GM19455 (cell line): ENCODE results near the gene A1CF.

Experiments used
- ATAC-seq: cut with Tn5 transposase; IDR thresholded peaks from one replicate; pipeline ENCODE4 v1.9.1; 2021; ENCODE audit not compliant: unreplicated experiment

The A1CF gene

DNA sequence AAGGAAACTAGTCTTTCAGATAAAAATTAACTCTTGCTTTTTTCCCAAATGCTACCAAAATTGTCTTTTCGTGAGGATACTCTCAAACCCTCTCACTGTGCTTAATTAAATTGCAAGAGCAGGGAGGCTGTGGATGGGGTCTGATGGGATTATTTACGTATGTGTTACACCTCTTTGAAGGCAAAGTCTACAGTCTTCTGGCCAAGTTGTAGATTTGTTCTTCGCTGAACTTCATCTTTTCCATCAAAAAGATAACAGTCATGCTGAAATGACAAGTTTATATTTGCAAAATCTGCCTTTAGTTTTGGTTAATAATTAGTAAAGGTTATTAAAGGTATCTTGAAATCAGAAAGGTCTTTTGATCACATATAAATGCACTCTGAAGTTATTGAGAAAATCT lies 22.7 kb downstream of the A1CF start:
- ATAC-seq: no peak

DNA sequence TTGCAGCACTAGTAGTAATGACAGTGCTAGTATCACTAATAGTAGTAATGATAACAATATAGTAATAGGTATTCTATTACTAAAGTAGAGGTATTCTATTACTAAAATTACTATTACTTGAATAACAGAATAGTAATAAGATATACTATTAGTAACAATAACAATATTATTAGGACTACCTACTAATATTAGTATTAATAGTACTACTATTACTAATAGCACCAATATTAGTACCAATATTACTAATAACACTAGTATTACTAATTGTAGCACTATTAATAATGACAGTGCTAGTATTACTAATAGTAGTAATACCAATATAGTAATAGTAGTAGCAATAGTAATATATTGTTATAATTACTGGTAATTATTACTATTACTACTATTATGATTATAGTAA lies 24.1 kb downstream of the A1CF start:
- ATAC-seq: no peak

DNA sequence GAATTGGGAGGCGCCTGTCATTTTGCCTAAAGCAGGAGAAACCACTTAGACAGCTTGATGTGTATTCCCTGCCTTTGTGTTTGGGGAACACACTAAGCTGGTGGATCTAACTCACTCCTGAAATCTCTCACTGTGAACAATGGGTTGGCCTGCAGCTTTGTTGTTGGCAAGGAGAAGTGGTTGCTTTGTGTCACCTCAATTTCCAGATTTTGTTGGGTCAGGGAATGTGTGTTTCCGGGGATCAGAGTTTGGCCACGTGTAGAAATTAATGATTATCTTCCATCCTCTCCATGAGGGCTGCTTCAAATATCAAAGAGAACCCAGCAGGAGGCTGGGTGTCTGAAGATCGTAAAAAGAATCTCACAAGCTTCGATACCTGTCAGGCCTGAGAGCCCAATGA lies 27.8 kb downstream of the A1CF start:
- ATAC-seq: no peak

DNA sequence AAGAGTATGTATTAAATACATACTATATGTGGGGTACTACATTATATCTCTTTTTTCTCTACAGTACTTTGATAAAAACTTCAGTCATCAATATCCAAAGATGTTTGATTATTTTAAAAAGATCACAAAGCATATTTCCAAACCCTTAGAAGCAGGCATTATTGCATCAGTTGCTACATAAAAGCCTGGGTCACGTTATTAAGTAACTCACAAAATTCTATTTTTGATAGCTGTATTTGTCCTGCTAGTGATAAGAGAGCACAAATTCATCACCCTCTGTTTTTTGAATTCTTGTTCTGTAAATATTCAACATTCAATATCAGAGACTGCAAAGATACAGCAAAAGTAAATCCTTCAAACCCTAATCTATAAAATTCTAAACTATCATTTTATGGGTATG lies 30.0 kb downstream of the A1CF start:
- no peak for ATAC-seq

DNA sequence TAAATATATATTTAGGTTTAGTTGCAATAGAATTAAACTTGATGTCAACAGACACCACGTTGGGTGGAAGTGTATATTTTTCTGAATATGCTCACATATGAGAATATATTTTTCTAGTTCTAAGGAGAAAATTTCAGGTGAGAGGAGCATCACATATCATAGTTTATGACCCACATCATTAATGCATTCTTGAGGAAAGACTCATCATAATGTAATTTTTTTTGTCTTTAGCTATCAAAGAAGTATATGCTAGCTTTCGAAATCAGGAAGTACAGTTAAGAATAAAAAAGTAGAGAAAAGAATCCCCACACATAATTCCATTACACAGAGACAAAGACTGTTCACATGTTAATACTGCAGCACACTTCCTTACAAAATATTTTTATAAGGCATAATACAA lies 30.4 kb downstream of the A1CF start:
- ATAC-seq: no peak

DNA sequence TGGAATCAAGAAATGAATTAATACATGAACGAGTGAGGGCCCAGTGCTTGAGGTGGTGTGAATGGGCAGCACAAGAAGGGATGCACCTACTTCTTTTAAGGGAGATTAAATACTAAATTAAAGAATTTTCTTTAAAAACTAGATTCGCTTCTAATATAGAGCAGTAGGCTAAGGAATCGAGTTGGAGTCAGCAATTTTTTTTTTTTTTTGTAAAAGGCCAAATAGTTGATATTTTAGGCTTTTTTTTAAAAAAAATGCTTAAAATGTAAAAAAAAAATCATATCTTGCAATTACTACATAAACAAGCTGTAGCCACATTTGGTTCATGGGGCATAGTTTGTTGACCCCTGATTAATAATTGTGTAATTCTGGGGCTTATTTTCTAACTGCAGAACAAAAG lies 31.9 kb downstream of the A1CF start:
- no peak for ATAC-seq

DNA sequence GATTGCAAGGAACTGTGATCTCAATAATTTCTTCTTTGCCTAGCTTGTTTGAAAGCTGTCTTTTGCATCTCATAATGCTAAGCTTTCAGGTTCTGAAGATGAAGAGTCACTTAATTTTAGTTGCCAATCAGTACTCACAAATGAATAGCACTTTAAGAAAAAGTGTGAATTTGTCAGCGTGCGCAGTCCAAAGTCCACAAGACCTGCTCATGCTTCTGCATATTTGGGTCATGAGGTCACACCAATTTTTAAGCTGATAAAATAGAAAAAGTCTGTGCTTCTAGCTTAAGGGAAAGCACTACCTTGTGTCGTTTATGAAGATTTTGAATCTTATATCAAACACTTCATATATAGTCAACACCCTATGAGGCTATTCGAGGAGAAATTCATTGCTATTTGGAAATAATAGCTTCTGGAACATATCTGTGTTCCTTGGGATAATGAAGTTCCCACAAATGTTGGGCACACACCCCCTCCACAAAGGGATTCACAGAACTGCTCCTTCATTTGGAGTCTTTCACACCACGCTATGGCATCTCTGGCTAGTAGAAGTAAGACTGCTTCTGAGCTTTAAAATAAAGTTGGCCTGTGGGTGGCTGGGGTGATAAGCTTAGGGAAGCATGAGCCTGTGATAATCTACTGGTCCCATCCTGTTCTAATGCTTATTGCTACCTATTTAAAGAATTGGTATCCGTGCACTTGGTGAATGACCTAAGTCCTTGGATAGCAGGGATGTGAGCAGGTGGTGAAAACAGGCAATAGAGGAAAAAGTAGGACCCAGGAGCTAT lies 33.3 kb downstream of the A1CF start:
- ATAC-seq: no peak

DNA sequence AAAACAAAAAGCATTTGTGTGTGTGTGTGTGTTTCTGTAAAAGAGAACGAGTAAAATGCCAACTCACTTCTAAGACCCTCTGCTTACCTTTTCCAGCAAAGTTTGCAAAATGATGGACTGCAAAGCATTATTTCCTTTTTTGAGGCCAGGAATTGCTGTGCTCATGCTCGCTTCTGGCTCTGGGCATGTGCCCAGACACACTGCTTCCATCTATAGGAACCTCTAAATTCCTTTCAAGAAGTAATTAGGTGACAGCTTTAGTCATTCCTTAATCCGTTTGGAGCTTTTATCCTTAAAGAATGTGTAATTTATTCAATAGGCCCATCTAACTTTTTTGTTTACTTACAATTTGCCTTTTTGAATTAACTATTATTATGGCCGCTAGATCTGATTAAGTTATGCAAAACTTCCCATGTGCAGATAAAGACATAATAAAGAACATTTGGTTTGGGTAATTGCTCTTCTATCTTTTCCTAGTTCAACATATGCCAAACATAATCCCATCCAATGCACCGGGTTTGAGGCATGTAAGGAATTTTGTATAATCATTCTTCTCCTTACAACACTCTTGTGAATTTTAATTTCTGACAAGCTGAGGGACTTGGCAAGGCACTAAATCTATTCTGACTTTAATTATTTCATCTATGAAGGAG lies 34.7 kb downstream of the A1CF start:
- ATAC-seq: no peak

DNA sequence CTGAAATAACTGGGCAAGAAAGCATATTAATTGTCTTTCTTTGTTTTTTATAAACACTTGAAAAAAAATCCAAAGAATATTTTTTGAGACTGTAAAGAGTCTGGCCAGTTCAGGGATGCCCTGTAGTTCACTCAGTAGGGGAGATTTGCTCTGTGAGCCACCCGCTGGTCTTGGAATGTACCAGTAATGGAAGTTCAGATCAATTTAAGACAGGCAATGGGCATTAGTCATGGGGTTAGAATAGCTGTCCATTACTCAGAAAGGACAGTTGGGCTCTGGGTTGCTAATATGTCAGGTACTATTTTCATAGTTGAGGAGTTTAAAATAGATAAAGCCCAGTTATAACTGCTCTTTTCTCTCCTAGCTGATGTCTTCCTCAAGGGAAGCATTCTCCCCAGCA lies 38.7 kb downstream of the A1CF start:
- ATAC-seq: no peak

DNA sequence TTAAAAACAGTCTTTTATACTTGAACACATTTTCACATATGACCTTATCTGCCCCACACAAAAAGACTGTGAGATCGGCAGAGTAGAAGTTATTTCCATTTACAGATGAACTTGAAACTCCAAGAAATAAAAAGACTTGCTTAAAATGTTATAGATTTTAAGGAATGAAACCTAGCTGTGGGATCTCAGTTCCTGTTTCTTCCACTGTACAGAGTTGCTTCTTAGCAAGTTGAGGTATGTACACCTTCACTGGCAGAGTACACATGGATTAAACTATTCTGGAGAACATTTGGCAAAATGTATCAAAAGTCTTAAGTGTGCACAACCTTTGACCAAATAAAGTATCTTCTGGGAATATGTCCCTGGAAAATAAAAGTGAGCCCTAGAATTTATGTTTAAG lies 48.3 kb downstream of the A1CF start:
- ATAC-seq: no peak

DNA sequence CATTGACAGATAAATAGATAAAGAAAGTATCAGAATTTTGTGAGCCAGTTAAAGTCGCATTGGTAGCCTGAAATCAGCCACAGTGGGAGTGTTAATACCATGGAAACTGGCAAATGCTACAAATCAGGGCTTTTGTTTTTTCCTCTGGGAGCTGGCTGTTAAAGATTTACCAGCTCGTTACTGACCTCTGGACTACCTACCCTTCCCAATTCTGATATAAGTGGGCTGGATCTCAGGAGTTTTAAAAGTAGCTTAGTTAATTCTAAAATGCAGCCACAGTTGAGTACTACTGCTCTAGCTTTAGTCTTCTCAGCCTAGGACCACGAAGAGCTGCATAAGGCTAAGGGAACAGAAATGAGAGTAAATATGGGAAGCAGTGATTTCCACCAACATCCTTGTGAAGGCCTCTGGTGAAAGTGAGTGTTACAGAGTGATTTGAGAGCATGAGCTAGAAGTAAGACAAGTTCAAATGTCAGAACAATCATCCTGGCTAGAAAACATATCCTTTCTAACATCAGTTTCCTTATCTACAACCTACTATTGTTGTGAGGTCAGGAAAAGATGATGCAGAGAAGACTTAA lies 53.2 kb downstream of the A1CF start:
- no peak for ATAC-seq

DNA sequence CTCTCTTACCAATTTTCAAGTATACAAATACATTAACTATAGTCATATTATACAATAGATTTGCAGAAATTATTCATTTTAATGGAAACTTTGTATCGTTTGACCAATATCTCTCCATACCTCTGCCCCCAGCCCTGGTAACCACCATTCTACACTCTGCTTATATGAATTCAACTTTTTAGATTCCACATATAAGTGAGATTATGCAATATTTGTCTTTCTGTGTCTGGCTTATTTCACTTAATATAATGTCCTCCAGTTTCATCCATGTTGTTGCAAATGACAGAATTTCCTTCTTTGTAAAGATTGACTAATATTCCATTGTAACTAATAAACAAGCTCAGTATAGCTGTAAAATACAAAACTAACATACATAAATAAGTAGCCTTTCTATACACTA lies 55.4 kb downstream of the A1CF start:
- ATAC-seq: no peak

DNA sequence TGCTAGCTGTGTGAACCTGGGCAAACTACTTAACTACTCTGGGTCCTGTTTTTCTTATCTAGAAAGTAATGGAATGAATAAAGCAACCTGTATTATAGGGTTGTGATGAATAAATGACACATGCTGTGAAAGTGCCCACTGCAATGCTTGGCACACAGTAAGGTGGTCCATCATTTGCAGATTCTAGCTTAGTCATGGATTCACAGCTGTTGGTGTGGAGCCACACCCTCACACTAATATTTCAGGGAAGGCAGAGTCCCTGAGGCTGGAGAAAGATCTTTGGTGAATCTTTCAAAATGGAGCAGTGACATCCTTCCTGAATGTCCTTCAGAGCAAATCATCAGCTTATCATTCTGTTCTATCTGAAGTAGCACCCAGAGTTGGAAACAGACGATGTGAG lies 60.6 kb downstream of the A1CF start:
- ATAC-seq: no peak

DNA sequence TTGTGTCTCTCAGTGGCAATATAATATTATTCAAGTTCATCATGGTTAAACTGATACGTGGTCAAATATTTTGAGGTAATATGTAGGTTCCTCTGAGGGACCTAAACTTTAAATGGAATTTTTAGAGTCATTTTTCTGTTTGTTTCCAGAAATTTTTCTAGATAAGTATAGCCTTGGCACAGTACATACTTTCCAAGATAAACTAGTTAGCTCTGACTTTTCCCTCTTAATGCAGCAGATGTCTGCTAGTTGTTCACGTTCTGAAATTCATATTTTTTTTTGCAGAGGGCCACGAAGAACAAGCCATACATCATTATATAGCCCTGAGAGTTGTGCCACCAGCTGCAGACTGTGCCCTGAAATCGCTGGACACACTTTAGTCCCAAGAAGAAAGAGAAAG lies 61.6 kb downstream of the A1CF start:
- no peak for ATAC-seq

DNA sequence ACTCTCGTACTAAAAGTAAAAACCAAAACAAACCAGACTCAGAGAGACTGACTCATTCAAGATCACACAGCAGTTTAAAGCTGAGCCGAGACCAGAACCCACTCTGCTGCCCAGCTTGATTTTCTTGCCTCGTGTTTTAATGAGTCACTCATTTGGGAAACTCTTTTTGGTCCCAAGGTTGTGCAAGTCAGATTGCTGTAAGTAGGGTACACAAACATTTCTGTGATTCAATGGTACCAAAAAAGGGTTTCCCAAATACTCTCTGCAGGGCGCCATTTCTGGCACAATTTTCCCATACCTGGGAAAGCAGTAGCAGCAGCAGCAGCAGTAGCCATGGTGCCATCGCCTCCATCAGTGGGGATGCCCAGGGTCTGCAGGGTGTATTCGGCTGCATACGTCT lies 75.8 kb downstream of the A1CF start:
- no peak for ATAC-seq

DNA sequence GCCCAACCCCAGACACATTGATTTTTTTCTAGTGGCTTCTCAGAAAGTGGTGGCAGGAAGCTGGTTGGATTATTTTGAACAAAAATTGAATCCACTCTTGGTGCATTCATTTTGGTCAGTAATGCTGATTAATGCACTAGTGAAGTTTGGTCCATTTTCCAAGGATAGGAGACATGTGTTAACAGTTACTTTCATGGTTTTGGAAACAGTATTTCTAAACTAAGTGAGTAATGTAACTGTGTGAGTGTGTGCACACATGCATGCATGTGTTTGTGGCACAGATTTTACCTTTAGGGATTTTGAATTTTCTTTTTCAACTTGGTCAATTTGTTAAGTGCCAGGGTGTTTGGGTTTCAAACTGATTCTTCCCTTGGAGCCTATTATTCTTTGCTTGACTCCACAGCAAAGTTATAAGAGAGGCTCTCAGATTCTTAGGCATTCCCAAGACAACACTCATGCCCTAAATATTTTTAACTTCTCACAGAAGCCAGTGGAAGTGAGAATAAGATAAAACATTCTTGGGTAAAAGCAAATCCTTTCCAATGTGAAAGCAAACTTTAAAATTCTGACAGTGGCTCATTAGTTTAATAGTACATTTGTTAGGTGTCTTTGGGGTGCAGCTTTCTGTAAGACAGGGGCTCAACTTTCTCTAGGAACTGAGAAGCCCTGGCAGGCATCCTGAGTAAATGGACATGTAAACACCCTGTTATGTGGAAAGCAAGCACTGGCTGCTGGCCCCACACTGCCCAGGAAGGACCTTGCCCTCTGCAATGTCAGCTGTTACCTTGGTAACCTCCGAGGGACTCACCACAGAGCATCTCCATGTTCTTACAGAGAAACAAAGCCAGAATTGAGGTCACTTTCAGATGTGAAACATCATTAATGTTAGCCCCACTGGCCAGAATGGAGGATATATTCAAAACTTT lies 77.3 kb downstream of the A1CF start:
- no peak for ATAC-seq

DNA sequence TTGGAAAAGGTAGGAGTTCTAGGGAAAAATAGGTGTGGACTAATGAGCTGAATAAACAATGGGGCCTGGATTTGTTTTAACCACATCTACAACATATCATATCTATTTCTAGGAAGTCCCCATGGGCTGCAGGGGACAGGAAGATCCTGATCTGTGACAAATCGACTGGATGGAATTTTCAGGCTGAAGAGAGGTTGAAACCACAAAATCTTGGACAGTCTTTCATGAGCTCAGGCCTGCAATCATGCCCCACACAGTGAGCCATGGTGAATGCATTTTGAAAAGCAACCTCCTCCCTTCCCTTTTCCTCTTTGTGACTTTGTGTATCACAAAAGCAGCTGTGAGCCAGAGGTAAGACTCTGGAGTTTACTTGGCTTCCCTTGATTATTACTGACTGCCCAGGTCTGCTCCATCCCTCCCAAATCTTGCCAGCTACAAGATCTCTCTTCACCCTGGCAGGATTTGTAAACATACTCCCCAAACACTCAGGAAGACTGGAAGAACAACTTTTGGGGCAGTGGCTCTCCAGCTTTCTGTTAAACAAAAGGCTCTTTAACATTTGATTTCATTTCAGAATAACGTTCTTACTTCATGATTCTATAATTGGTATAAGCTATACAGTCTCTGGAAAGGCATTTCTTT lies 79.3 kb downstream of the A1CF start:
- ATAC-seq: no peak

DNA sequence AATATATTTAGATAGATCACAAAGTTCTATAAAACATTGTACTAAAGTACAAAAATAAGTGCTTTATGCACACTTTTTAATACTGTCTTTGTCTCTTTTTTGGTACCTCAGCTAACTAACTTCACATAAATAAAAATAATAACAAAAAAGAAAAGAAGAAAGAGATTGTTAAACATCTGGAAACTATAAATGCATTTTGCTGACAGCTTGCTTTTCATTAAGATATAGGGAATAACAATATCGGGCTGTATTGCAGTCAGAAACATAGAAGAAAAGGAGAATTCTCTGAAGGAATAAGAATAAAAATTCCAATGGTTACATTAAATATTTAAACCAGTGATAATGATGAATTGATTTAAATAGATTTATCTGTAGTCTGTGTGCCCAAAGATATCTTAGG lies 85.8 kb downstream of the A1CF start:
- ATAC-seq: no peak

DNA sequence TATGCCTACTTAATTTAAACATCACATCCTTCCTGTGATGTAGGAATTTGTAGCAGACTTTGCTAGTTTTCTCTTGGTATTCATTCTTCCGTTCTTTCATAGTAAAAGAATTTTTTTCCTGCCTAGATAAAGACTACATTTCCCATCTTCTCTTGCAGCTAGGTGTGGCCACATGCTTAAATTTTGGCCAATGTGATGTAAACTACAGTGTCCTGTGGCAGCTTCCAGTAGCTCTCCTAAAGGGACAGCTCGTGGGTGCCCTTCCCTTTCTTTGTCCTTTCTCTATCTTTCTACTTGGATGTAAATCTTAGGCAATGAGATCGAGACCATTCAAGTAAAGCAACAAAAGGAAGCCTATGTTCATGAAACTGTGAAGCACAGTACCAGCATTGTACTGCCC lies 87.1 kb downstream of the A1CF start:
- ATAC-seq: no peak

DNA sequence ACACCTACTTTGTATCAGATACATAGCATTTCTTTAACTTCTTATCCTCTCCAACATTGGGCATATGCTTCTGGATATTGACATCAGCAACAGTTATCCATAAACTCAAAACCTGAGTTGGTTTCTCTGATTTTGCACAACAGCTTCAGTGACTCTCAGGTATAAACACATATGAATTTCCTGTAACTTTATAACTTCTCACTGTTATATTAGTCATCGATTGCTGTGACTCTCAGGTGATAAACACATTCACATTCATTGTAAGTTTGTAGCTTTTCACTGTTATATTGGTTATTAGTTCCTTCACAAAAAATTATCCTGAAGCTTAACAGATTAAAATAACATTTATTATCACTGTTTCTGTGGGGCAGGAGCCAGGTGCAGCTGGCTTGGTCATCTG lies 88.7 kb downstream of the A1CF start:
- ATAC-seq: no peak

DNA sequence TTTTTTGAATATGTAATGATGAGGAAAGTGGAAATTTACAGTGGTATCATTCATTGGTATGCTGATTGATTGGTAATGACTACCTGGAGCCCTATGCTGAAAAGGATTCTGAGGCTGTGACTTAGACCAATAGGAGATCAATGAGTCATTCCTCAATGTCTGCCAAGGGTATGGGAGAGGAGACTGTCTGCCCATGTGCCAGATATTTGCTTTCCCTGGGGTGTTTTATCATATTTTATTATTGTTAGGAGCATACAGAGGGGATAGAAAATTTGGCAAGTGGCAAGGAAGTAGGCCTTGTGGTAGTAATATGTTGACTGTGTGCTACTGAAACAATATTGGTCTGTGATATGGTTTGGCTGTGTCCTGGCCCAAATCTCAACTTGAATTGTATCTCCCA lies 90.9 kb downstream of the A1CF start:
- ATAC-seq: no peak
